ENCODE data around the gene KLHL5. TPM values are rescaled to one million over a fixed set of nuclear protein-coding genes. Genes with fewer than 3 reads are reported as not detected.

The KLHL5 gene
- total RNA-seq, 1 donor from 2014 or later, result 28.8 TPM

GRCh38 chr4:39062770-39063097, 702 bp downstream of the KLHL5 start:
- intact Hi-C loops (cut with DNase I), result no loop called here
- H3K27ac ChIP-seq, result no peak overlapping the region
- no peak for ATAC-seq

GRCh38 chr4:39063430-39063829, 1.4 kb downstream of the KLHL5 start:
- Histone ChIP-seq H3K9me3 (no peaks in the 10 kb centered on the region), H3K4me3 (no peak overlapping the region), H3K36me3 (no peaks in the 10 kb centered on the region), H3K27me3 (ENCODE audit: low read depth) (no peaks in the 10 kb centered on the region), H3K4me1 (no peaks in the 10 kb centered on the region), H3K27ac (no peak overlapping the region)
- intact Hi-C loops (cut with DNase I), result no loop called here
- no peak for DNase-seq
- ATAC-seq, result no peak
- TF ChIP-seq CTCF (IDR thresholded peaks at IDR 0.05), result no peak

More at GRCh38 chr4:39062770-39063097, 702 bp downstream of the KLHL5 start:
- no peaks in the 10 kb centered on the region for H3K27me3 ChIP-seq (ENCODE audit: low read depth)
- DNase-seq, result no peak
- no peak overlapping the region for H3K4me3 ChIP-seq
- no peak for TF ChIP-seq CTCF (IDR thresholded peaks at IDR 0.05)
- H3K9me3 ChIP-seq, result no peaks in the 10 kb centered on the region
- no peaks in the 10 kb centered on the region for H3K4me1 ChIP-seq
- H3K36me3 ChIP-seq, result no peaks in the 10 kb centered on the region

GRCh38 chr4:39066371-39066770, 4.3 kb downstream of the KLHL5 start:
- no peak for ATAC-seq
- Histone ChIP-seq H3K27ac (no peak overlapping the region), H3K4me3 (no peak overlapping the region), H3K9me3 (no peaks in the 10 kb centered on the region), H3K27me3 (ENCODE audit: low read depth) (no peaks in the 10 kb centered on the region), H3K4me1 (no peaks in the 10 kb centered on the region), H3K36me3 (no peaks in the 10 kb centered on the region)
- no peak for TF ChIP-seq CTCF (IDR thresholded peaks at IDR 0.05)
- intact Hi-C loops (cut with DNase I), result no loop called here
- no peak for DNase-seq

- intact Hi-C loops (cut with DNase I), result no loop called here
- H3K27ac ChIP-seq, result no peak overlapping the region
- no peak for ATAC-seq
- no peaks in the 10 kb centered on the region for H3K27me3 ChIP-seq (ENCODE audit: low read depth)
- H3K9me3 ChIP-seq, result no peaks in the 10 kb centered on the region
- H3K36me3 ChIP-seq, result no peaks in the 10 kb centered on the region
- DNase-seq, result no peak
- no peak overlapping the region for H3K4me3 ChIP-seq
- TF ChIP-seq CTCF (IDR thresholded peaks at IDR 0.05), result no peak
- no peaks in the 10 kb centered on the region for H3K4me1 ChIP-seq
Measured at GRCh38 chr4:39067031-39067430, 5.0 kb downstream of the KLHL5 start.

- no peak overlapping the region for H3K4me3 ChIP-seq
- intact Hi-C loops (cut with DNase I), result no loop called here
- ATAC-seq, result no peak
- DNase-seq, result no peak
- no peaks in the 10 kb centered on the region for H3K27me3 ChIP-seq (ENCODE audit: low read depth)
- no peaks in the 10 kb centered on the region for H3K9me3 ChIP-seq
- H3K36me3 ChIP-seq, result no peaks in the 10 kb centered on the region
- H3K27ac ChIP-seq, result no peak overlapping the region
- H3K4me1 ChIP-seq, result no peaks in the 10 kb centered on the region
- no peak for TF ChIP-seq CTCF (IDR thresholded peaks at IDR 0.05)
Measured at GRCh38 chr4:39067451-39067850, 5.4 kb downstream of the KLHL5 start.

GRCh38 chr4:39068907-39069306, 6.9 kb downstream of the KLHL5 start:
- no peak for TF ChIP-seq CTCF (IDR thresholded peaks at IDR 0.05)
- intact Hi-C loops (cut with DNase I), result no loop called here
- no peaks in the 10 kb centered on the region for H3K36me3 ChIP-seq

More at GRCh38 chr4:39068907-39069306, 6.9 kb downstream of the KLHL5 start:
- Histone ChIP-seq H3K4me3 (no peak overlapping the region), H3K9me3 (no peaks in the 10 kb centered on the region), H3K27ac (no peak overlapping the region), H3K27me3 (ENCODE audit: low read depth) (no peaks in the 10 kb centered on the region), H3K4me1 (no peaks in the 10 kb centered on the region)
- ATAC-seq, result peak in 1 of 2 donors; percentile 40
- DNase-seq, result no peak
